Pulmonary artery endothelial cell (primary cell): ENCODE data around the gene WNT6. TPM values are rescaled to one million over a fixed set of nuclear protein-coding genes. Genes with fewer than 3 reads are reported as not detected.

Experiments
- DNase-seq: peaks from one replicate; pipeline ENCODE4 v3.0.0-alpha.2; 2011; ENCODE audit warnings: low read depth, low spot score
- total RNA-seq: library from RNA; depleted of rRNA; stranded (reverse); fragments of >200 nt; gene quantifications from 2 replicates; pipeline ENCODE4 v1.2.3, GENCODE V29; 2014

Gene WNT6
- total RNA-seq, 1 donor from 2014 or later: not detected

DNA sequence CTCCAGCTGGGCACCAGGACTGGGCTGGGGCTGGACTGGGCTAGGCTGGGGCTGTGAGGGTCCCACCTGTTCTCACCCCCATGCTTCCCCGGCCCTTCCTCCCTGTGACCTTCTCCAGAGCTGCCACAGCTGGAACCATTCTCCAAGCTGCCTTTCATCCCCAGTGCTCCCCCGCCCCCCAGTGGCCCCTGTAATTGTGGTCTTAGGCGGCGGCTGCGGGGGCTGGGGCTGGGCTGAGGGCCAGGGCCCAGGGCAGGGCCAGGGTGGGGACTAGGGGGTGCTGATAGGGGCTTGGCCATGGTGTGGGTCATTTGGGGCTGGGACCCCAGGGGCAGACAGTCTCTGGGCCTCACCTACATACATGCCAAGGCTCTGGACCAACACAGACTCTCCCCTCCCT is 18.3 kb downstream of the WNT6 start:
- DNase-seq: no peak

- no peak for DNase-seq
These were observed 18.9 kb downstream of the WNT6 start for GRCh38 chr2:218878486-218878885.

GRCh38 chr2:218878926-218879761 is 19.5 kb downstream of the WNT6 start:
- DNase-seq: no peak

- no peak for DNase-seq
These were observed 20.1 kb downstream of the WNT6 start for GRCh38 chr2:218879776-218880101.

- DNase-seq: no peak
These were observed 20.7 kb downstream of the WNT6 start, which contains the start of gene WNT10A for GRCh38 chr2:218880102-218880858. Gene WNT10A, plus strand, starts transcription at chr2:218880852. Its CDS starts 144 bp downstream, at chr2:218880996.

GRCh38 chr2:218880859-218881594 is 21.4 kb downstream of the WNT6 start:
- no peak for DNase-seq

GRCh38 chr2:218881744-218882460 is 22.3 kb downstream of the WNT6 start:
- DNase-seq: no peak

DNA sequence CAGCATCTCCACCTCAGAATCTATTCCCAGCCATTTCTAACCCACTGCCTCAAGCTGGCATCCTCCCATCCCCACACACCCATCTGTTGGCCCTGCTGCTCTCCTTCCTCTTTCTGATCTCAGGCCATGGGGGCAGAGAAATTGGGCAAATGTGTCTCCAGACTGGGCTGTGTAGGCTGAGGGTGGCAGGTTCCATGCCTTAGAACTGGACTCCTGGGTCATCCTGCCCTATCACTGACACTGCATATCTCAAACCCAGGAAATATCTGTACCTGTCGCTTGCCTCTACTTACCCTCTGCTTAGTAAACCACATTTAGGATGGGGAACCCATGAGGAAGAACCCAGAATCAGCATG is 22.8 kb downstream of the WNT6 start:
- no peak for DNase-seq

- no peak for DNase-seq
These were observed 23.3 kb downstream of the WNT6 start for GRCh38 chr2:218882866-218883366.

- DNase-seq: no peak
These were observed 24.2 kb downstream of the WNT6 start for GRCh38 chr2:218883491-218884490.

DNA sequence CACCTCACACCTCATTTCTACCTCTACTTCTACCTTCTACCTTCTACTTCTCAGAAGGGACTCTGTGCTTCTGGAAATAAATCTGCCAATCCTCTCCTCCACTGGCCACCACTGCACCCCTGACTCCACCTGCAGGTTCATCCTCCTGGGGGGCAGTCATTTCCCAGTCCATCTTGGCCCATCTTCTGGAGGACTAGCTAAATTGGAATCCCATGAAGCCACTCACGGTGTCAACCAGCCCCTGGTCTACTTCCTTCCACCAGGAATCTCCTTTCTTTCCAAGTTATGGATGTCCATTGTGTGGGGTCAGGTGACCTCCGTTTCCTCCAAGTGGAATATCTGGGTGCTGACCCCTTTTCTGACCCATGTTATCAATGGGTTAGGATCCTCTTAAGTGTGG is 24.9 kb downstream of the WNT6 start:
- DNase-seq: no peak

DNA sequence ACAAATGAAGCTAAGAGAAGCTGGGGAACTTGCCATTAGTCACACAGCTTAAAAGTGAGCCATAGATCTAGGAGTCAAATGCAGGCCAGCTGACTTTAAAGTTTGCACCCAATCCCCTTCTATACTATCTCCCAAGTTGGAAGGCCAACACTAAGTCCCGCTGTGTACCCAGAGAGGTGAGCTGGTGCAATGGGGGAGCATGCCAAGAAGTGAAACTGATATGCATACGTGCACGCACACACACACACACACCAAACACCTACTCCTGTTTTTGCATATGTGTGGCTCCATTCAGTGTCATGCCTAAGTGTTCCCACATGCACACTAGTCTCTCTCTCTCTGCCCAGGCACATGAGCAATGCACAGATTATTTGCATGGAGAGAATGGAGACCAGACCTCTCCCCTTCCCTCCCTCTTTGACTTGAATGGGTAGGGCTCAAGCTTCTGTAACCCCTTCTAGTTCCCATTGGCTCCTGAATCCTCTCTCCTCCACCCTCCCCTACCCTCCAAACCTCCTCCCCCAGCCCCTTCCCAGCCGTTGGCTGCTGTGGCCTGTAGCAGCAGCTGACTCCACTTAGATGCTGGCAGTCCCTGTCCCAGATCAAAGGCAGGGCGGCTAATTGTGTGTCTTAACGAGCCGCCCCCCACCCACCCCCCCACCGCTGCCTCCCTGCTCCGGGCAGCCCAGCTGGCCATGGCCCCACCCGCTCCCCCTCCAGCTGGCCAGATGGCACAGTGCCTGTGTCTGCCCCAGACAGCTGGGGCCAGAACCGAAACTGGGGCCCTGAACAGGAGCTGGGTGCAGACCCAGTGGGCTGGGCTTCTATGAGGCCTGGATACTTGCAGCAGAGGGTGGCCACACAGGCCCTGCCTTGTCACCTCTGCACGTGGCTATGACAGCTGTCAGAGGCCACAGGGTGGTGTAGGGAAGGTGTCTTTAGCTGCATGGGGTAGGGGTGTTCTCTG is 26.7 kb downstream of the WNT6 start:
- no peak for DNase-seq

GRCh38 chr2:218887079-218887478 is 27.5 kb downstream of the WNT6 start:
- DNase-seq: no peak

GRCh38 chr2:218888341-218888740 is 28.7 kb downstream of the WNT6 start:
- no peak for DNase-seq

DNA sequence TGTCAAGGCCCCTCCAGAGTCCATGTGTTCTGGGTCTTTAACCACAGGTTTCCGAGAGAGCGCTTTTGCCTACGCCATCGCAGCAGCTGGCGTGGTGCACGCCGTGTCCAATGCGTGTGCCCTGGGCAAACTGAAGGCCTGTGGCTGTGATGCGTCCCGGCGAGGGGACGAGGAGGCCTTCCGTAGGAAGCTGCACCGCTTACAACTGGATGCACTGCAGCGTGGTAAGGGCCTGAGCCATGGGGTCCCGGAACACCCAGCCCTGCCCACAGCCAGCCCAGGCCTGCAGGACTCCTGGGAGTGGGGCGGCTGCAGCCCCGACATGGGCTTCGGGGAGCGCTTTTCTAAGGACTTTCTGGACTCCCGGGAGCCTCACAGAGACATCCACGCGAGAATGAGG is 30.3 kb downstream of the WNT6 start:
- no peak for DNase-seq

DNA sequence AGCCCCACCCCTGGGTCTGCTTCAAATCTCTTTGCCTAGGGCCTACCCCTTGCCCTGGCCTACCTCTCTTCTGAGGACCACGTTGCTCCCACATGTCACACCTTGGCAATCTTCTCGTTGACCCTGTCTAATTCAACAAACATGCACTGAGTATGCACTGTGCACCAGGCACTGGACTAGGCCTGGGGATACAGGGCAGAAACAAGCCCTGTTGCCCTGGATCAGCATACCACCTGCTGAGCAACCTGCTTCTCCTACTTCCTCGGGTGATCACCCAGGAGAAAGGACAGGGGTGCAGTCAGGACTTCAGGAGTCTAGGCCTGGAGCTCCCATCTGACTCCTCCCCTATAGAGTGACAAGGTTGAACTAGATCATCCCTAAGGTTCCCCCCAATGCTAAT is 30.8 kb downstream of the WNT6 start:
- DNase-seq: no peak

- DNase-seq: no peak
These were observed 31.9 kb downstream of the WNT6 start for GRCh38 chr2:218891275-218892135.
